Raji (cell line): ENCODE results near the gene SPEM1.

Experiments used
- POLR2A ChIP-seq: IDR thresholded peaks from 2 replicates; pipeline ENCODE4 v1.6.1; 2011; ENCODE audit warnings: low read depth, low read length, control low read depth; ENCODE audit not compliant: insufficient read depth

SPEM1 gene

GRCh38 chr17:7419819-7420610, at the start of gene SPEM1:
Gene SPEM1, plus strand, starts transcription at chr17:7420324. Its CDS starts 61 bp downstream, at chr17:7420385.
- TF ChIP-seq POLR2A: no peak

DNA sequence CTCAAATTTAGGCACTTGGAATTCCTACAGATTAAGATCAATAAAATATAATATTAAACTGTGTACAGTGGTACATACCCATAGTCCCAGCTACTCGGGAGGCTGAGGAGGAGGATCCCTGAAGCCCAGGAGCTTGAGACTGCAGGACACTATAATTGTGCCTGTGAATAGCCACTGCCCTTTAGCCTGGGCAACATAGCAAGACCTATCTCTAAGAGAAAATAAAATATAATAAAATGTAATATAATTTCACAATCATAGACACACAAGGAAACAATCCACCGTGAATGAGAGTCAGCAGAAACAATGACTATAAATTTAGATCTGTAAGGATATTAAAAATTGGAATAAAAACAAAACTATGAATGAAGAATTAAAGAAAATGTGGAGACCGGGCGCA, 49.3 kb upstream of the SPEM1 start:
- no peak for TF ChIP-seq POLR2A

GRCh38 chr17:7374353-7374752, 45.8 kb upstream of the SPEM1 start:
- TF ChIP-seq POLR2A: no peak

DNA sequence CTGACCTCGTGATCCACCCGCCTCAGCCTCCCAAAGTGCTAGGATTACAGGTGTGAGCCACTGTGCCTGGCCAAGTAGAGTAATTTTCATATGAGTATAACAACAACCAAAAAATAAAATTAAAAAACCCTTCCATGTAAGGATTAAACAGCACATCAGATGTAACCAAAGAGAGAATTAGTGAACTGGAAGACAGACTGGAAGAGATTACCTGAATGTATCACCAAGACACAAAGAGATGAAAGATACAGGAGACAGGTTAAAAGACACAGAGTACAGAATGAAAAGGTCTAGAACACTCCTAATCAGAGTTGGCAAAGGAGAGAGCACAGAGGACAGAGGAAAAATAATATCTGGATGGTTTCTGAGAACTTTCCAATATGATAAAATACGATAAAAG, 41.0 kb upstream of the SPEM1 start:
- no peak for TF ChIP-seq POLR2A

GRCh38 chr17:7380321-7380720, 39.8 kb upstream of the SPEM1 start:
- no peak for TF ChIP-seq POLR2A

- no peak for TF ChIP-seq POLR2A
Measured at GRCh38 chr17:7380855-7381683, 39.1 kb upstream of the SPEM1 start, which contains the start of gene TNK1. Gene TNK1, plus strand, starts transcription at chr17:7381089. Its CDS starts 1,838 bp downstream, at chr17:7382927.

DNA sequence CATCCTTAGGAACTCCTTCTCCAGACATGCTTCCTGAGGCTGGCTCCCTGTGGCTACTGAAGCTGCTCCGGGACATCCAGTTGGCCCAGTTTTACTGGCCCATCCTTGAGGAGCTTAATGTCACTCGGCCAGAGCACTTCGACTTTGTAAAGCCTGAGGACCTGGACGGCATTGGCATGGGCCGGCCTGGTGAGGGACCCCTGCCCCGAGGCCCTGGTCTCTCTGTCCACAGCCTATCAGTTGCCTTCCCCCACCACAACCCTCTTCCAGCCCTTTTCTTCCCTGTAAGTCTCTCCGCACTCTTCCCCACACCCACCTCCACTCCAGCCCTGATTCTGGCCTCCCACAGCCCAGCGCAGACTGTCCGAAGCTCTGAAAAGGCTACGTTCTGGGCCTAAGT, 37.2 kb upstream of the SPEM1 start:
- no peak for TF ChIP-seq POLR2A

GRCh38 chr17:7383371-7383741, 36.8 kb upstream of the SPEM1 start:
- no peak for TF ChIP-seq POLR2A

- no peak; the same call in 1 of the 2 replicates for TF ChIP-seq POLR2A
Measured at GRCh38 chr17:7383742-7384488, 36.2 kb upstream of the SPEM1 start.

GRCh38 chr17:7384489-7385081, 35.5 kb upstream of the SPEM1 start:
- no peak for TF ChIP-seq POLR2A

DNA sequence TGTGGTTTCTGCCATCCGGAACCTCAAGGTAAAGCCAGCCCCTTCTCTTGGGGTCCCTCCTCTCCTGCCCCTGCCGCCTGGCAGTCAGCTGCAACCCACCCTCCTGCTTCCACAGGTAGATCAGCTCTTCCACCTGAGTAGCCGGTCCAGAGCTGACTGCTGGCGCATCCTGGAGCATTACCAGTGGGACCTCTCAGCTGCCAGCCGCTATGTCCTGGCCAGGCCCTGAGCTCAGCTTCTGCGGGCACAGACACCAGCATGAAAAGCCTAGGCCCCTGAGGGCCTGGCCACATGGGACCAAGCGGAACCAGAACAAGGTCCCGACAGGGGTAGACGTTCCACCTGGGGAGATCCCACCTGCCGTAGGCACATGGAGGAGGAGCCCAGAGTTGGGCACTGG, 31.3 kb upstream of the SPEM1 start:
- TF ChIP-seq POLR2A: no peak

DNA sequence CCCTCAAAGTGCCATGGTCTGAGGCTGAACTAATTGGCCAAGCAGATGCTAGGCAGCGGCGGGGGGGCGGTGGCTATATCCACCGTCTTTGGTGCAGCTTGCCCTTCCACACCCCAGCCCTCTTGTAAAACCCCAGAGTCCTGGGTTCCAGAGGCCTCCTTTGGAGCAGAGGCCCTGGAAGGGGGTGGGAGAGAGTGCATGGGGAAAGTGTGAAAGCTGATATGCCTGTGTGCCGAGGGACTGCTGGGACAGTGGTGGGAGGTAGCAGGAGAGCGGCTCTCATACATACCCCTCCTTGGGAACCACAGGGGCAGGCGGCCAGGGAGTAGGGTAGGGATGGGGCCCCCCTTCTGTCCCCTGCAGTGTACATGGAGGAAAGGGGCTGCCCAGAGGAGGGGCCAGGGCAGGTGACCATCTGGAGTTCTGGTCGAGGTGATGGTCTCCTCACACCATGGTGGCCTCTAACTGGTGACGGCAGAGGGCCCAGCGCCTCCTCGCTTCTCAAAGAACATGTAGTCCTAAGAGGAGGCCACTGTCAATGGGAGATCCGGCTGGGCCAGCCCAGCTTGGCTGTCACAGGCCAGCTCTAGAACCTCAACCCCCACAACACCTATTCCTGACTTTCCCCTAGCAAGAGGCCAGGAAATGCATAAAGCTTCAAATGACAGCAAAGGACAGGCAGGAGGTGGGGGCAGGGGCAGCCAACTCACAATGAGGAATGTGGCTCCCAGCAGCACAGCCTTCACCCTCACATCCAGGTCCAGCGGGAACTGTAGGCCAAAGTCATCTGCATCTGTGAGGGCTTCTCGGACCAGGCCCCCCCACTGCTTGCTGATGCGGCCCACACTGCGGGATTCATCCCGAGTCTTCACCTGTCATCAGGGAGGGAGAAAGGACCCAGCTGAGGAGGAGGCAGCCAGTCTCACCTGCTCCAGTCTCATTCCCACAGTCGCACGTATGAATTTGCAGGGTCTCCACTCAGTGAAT, 29.9 kb upstream of the SPEM1 start:
- no peak for TF ChIP-seq POLR2A

GRCh38 chr17:7391307-7391706, 28.8 kb upstream of the SPEM1 start:
- no peak for TF ChIP-seq POLR2A
